PC-3 (cell line): ENCODE results near the gene ARHGEF28. TPM values are rescaled to one million over a fixed set of nuclear protein-coding genes. Genes with fewer than 3 reads are reported as not detected.

Experiments
- ATAC-seq: fragments of 200-7000 bp; cut with Tn5 transposase; 2 replicates; pipeline ENCODE4 v1.9.1; 2020; ENCODE audit warnings: mild to moderate bottlenecking, moderate library complexity
- BruUV-seq: library from RNA; stranded (reverse); fragments of 400-500 nt; replicated peaks from 2 replicates; lab custom pipeline; 2021; lab: Mats Ljungman, UMichigan
- CTCF ChIA-PET: fragments of 300-600 bp; sonication (Branson Sonifier 250); formaldehyde crosslinking; loops from one replicate; lab custom pipeline; 2022; ENCODE audit warnings: antibody characterized with exemption; lab: Charles Lee
- POLR2A ChIA-PET: fragments of 300-600 bp; sonication (Branson Sonifier 250); formaldehyde crosslinking; loops from one replicate; lab custom pipeline; 2022; ENCODE audit warnings: antibody characterized with exemption; ENCODE audit not compliant: unreplicated experiment; lab: Charles Lee
- DNase-seq: peaks from one replicate; pipeline ENCODE4 v3.0.0-alpha.2; 2015
- H2AFZ ChIP-seq: fragments of 300-600 bp; sonication (generic); 2 replicates; pipeline ENCODE4 v1.6.0; 2016; ENCODE audit warnings: antibody characterized with exemption, low read length
- H3F3A ChIP-seq: fragments of 300-600 bp; sonication (generic); one replicate; pipeline ENCODE4 v1.6.0; 2017; ENCODE audit warnings: antibody characterized with exemption, low read length, control low read depth, mild to moderate bottlenecking; ENCODE audit not compliant: unreplicated experiment
- H3K27ac ChIP-seq: fragments of 300-600 bp; sonication (generic); 2 replicates; pipeline ENCODE4 v1.5.1; 2016; ENCODE audit warnings: mild to moderate bottlenecking, low read length
- H3K27me3 ChIP-seq: fragments of 300-600 bp; sonication (generic); 2 replicates; pipeline ENCODE4 v1.6.1; 2016; ENCODE audit warnings: low read length, mixed read lengths
- H3K36me3 ChIP-seq: fragments of 300-600 bp; sonication (generic); 2 replicates; pipeline ENCODE4 v1.6.1; 2016; ENCODE audit warnings: low read depth, mixed run types, low read length, mixed read lengths
- H3K4me1 ChIP-seq: fragments of 300-600 bp; sonication (generic); 2 replicates; pipeline ENCODE4 v1.5.1; 2016; ENCODE audit warnings: low read length; ENCODE audit not compliant: insufficient read depth
- H3K4me2 ChIP-seq: fragments of 300-600 bp; sonication (generic); 2 replicates; pipeline ENCODE4 v1.6.0; 2016; ENCODE audit warnings: low read length
- H3K4me3 ChIP-seq: fragments of 300-600 bp; sonication (generic); 2 replicates; pipeline ENCODE4 v1.5.1; 2016; ENCODE audit warnings: mild to moderate bottlenecking, low read length, mixed read lengths
- H3K79me2 ChIP-seq: fragments of 300-600 bp; sonication (generic); 2 replicates; pipeline ENCODE4 v1.6.1; 2017; ENCODE audit warnings: low read length, mixed read lengths
- H3K9ac ChIP-seq: fragments of 300-600 bp; sonication (generic); 2 replicates; pipeline ENCODE4 v1.6.0; 2016; ENCODE audit warnings: mild to moderate bottlenecking, low read length
- H3K9me2 ChIP-seq: fragments of 300-600 bp; sonication (generic); replicated peaks from 2 replicates; pipeline ENCODE4 v1.6.1; 2016; ENCODE audit warnings: mixed run types, low read length, mixed read lengths
- H3K9me3 ChIP-seq: fragments of 300-600 bp; sonication (generic); 2 replicates; pipeline ENCODE4 v1.6.1; 2016; ENCODE audit warnings: low read length, mixed read lengths
- H4K20me1 ChIP-seq: fragments of 300-600 bp; sonication (generic); 2 replicates; pipeline ENCODE4 v1.6.1; 2016; ENCODE audit warnings: low read length, mixed read lengths
- CTCF ChIP-seq: fragments of 300-600 bp; sonication (generic); conservative IDR thresholded peaks from 2 replicates; pipeline ENCODE4 v1.5.1; 2017; ENCODE audit warnings: antibody characterized with exemption, low read depth, mild to moderate bottlenecking, low read length
- EZH2 ChIP-seq: fragments of 300-600 bp; sonication (generic); IDR thresholded peaks from one replicate; pipeline ENCODE4 v1.6.1; 2017; ENCODE audit warnings: antibody characterized with exemption, mild to moderate bottlenecking, low read length; ENCODE audit not compliant: unreplicated experiment
- EZH2phosphoT487 ChIP-seq: fragments of 300-600 bp; sonication (generic); IDR thresholded peaks from 2 replicates; pipeline ENCODE4 v1.6.1; 2018; ENCODE audit warnings: mild to moderate bottlenecking, antibody characterized with exemption, low read length, borderline replicate concordance
- intact Hi-C: fragments of 100-400 bp; cut with micrococcal nuclease; formaldehyde crosslinking; loops from 2 replicates; pipeline ENCODE4 v1.9.0; 2023
- total RNA-seq: library from RNA; depleted of rRNA; stranded (reverse); fragments of >200 nt; gene quantifications from 2 replicates; pipeline ENCODE4 v1.2.3, GENCODE V29; 2014

ARHGEF28 gene
- total RNA-seq, 1 experiment from 2014 or later: 24.2 TPM

GRCh38 chr5:73701566-73701965 lies 75.6 kb downstream of the ARHGEF28 start:
- H3K27ac ChIP-seq: peak overlapping the region; percentile 36
- peak; percentile 78 for ATAC-seq
- H3K4me3 ChIP-seq: peak overlapping the region; percentile 28; the same call in 1 of the 2 replicates
- peaks cover 11% of the 10 kb centered on the region for H3K79me2 ChIP-seq
- no peak overlapping the region for H3K9ac ChIP-seq
- TF ChIP-seq EZH2phosphoT487: no peak
- no peak for TF ChIP-seq EZH2
- TF ChIP-seq CTCF: no peak
- H3K4me1 ChIP-seq: peaks cover 22% of the 10 kb centered on the region
- H4K20me1 ChIP-seq: no peaks in the 10 kb centered on the region
- no peaks in the 10 kb centered on the region for H3K27me3 ChIP-seq
- no TSS peak for BruUV-seq
- H3F3A ChIP-seq: no peaks in the 10 kb centered on the region
- no peaks in the 10 kb centered on the region for H3K9me3 ChIP-seq
- ChIA-PET CTCF (no interaction called here), POLR2A (no interaction called here)
- H3K4me2 ChIP-seq: peak overlapping the region; percentile 70
- peak; percentile 87 for DNase-seq
- intact Hi-C loops: no loop called here
- H3K36me3 ChIP-seq: no peaks in the 10 kb centered on the region
- H2AFZ ChIP-seq: no peak overlapping the region
- H3K9me2 ChIP-seq: no peaks in the 10 kb centered on the region

- no peaks in the 10 kb centered on the region for H4K20me1 ChIP-seq
- no peaks in the 10 kb centered on the region for H3K27me3 ChIP-seq
- DNase-seq (no peak), ATAC-seq (no peak)
- no peak overlapping the region for H3K27ac ChIP-seq
- H3K79me2 ChIP-seq: peaks cover 11% of the 10 kb centered on the region
- intact Hi-C loops: no loop called here
- no TSS peak for BruUV-seq
- TF ChIP-seq CTCF: no peak
- TF ChIP-seq EZH2phosphoT487: no peak
- TF ChIP-seq EZH2: no peak
- no peaks in the 10 kb centered on the region for H3F3A ChIP-seq
- no peaks in the 10 kb centered on the region for H3K9me3 ChIP-seq
- H2AFZ ChIP-seq: no peak overlapping the region
- H3K9ac ChIP-seq: no peak overlapping the region
- ChIA-PET POLR2A (no interaction called here), CTCF (no interaction called here)
- peaks cover 30% of the 10 kb centered on the region for H3K4me1 ChIP-seq
- H3K9me2 ChIP-seq: no peaks in the 10 kb centered on the region
- H3K36me3 ChIP-seq: no peaks in the 10 kb centered on the region
- H3K4me2 ChIP-seq: peak overlapping the region; percentile 70; the same call in 1 of the 2 replicates
- no peak overlapping the region for H3K4me3 ChIP-seq
Measured at GRCh38 chr5:73702534-73702933, 76.5 kb downstream of the ARHGEF28 start.

DNA sequence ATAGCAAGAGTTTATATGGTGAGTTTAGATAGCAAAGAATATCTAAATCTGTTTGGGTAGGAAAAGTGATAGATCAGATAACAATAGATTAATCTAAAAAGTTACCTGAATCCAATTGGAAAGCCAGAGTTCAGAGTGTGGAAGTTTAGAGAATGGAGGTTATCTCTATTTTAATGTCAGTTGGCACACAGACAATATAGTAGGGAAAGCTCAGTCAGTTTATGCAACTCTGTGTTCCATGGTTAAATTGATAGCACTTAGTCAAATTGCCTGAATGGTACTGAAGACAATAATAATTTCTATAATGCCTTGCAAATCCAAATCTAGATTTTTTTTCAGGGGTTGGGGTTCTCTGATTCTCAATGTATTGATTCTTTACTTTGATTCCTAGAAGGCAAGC lies 77.0 kb downstream of the ARHGEF28 start:
- ATAC-seq: no peak
- Histone ChIP-seq H3K9me3 (no peaks in the 10 kb centered on the region), H3K4me3 (no peak overlapping the region), H4K20me1 (no peaks in the 10 kb centered on the region), H3K79me2 (peaks cover 11% of the 10 kb centered on the region), H3K9me2 (no peaks in the 10 kb centered on the region), H3K4me2 (no peak overlapping the region), H3K27ac (no peak overlapping the region), H3K4me1 (peaks cover 33% of the 10 kb centered on the region), H3K36me3 (no peaks in the 10 kb centered on the region), H2AFZ (no peak overlapping the region), H3K9ac (no peak overlapping the region), H3K27me3 (no peaks in the 10 kb centered on the region), H3F3A (no peaks in the 10 kb centered on the region)
- BruUV-seq: no TSS peak
- POLR2A ChIA-PET: no interaction called here
- TF ChIP-seq CTCF (no peak), EZH2phosphoT487 (no peak), EZH2 (no peak)
- intact Hi-C loops: no loop called here
- no peak for DNase-seq
- CTCF ChIA-PET: no interaction called here
